Loucy (cell line): Measurements from ENCODE around the gene IPPK.

Experiments used
- H2AFZ ChIP-seq: fragments of 200-600 bp; sonication (generic); 2 replicates; pipeline ENCODE4 v1.6.0; 2016; ENCODE audit warnings: antibody characterized with exemption, mild to moderate bottlenecking, low read length, moderate library complexity
- H3F3A ChIP-seq: fragments of 200-600 bp; 2 replicates; pipeline ENCODE4 v1.6.0; 2016; ENCODE audit warnings: antibody characterized with exemption, low read depth, mild to moderate bottlenecking
- H3K27me3 ChIP-seq: fragments of 200-600 bp; sonication (generic); 2 replicates; pipeline ENCODE4 v1.6.1; 2014; ENCODE audit warnings: low read length, mild to moderate bottlenecking; ENCODE audit not compliant: insufficient read depth, poor library complexity, severe bottlenecking
- H3K36me3 ChIP-seq: fragments of 200-600 bp; sonication (generic); 2 replicates; pipeline ENCODE4 v1.6.1; 2016; ENCODE audit warnings: low read length; ENCODE audit not compliant: insufficient read depth
- H3K4me1 ChIP-seq: fragments of 200-600 bp; sonication (generic); 2 replicates; pipeline ENCODE4 v1.5.1; 2014; ENCODE audit warnings: low read length, mild to moderate bottlenecking; ENCODE audit not compliant: insufficient read depth, poor library complexity, severe bottlenecking
- H3K4me2 ChIP-seq: fragments of 200-600 bp; sonication (generic); 2 replicates; pipeline ENCODE4 v1.6.0; 2014; ENCODE audit warnings: antibody characterized with exemption, low read length, low read depth, mild to moderate bottlenecking; ENCODE audit not compliant: poor library complexity, severe bottlenecking
- H3K4me3 ChIP-seq: fragments of 200-600 bp; sonication (generic); 2 replicates; pipeline ENCODE4 v1.5.1; 2014; ENCODE audit warnings: low read length, mild to moderate bottlenecking, mixed read lengths; ENCODE audit not compliant: poor library complexity, severe bottlenecking
- H3K79me2 ChIP-seq: fragments of 200-600 bp; sonication (generic); 2 replicates; pipeline ENCODE4 v1.6.1; 2014; ENCODE audit warnings: low read length; ENCODE audit not compliant: insufficient read depth
- H3K9ac ChIP-seq: fragments of 200-600 bp; sonication (generic); 2 replicates; pipeline ENCODE4 v1.6.0; 2014; ENCODE audit warnings: mild to moderate bottlenecking, low read depth, low read length, moderate library complexity; ENCODE audit not compliant: poor library complexity, severe bottlenecking
- H3K9me2 ChIP-seq: fragments of 200-600 bp; sonication (generic); replicated peaks from 2 replicates; pipeline ENCODE4 v1.6.1; 2016; ENCODE audit warnings: low read depth, low read length, mixed read lengths
- H3K9me3 ChIP-seq: fragments of 200-600 bp; sonication (generic); 2 replicates; pipeline ENCODE4 v1.6.1; 2014; ENCODE audit warnings: mild to moderate bottlenecking, antibody characterized with exemption, low read length, low read depth; ENCODE audit not compliant: insufficient read depth
- H4K20me1 ChIP-seq: fragments of 200-600 bp; sonication (generic); 2 replicates; pipeline ENCODE4 v1.6.0; 2014; ENCODE audit warnings: antibody characterized with exemption, low read length, mild to moderate bottlenecking; ENCODE audit not compliant: insufficient read depth, poor library complexity, severe bottlenecking
- CTCF ChIP-seq: fragments of 200-600 bp; sonication (generic); conservative IDR thresholded peaks from 2 replicates; pipeline ENCODE4 v1.5.1; 2014; ENCODE audit warnings: mild to moderate bottlenecking, antibody characterized with exemption, low read length
- EZH2phosphoT487 ChIP-seq: fragments of 200-600 bp; IDR thresholded peaks from 2 replicates; pipeline ENCODE4 v1.6.1; 2018; ENCODE audit warnings: antibody characterized with exemption, mild to moderate bottlenecking, moderate library complexity, borderline replicate concordance

Gene IPPK

DNA sequence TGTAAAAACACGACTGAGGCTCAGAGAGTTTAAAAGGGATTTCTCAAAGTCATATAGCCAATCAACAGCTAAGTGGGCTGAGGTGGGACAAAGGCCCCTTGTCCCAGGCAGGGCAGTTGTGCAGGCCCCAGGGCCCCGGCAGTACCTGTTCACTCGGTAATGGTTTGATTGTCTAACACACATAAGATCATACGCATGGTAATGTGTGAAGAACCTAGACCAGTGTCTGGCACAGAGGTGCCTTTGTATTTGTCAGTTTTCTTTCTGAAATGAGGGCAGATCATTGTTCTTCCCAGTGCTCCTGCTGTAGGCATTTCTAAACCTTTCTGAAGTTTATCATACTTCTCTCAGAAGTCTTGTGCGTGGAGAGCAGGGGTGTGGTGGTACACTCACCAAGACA lies 66.8 kb downstream of the IPPK start:
- peaks cover 3% of the 10 kb centered on the region for H3K4me1 ChIP-seq
- H3K4me2 ChIP-seq: no peak overlapping the region
- no peak overlapping the region for H3K4me3 ChIP-seq
- H4K20me1 ChIP-seq: no peaks in the 10 kb centered on the region
- H3K9ac ChIP-seq: no peak overlapping the region
- no peak overlapping the region for H2AFZ ChIP-seq
- no peaks in the 10 kb centered on the region for H3K79me2 ChIP-seq
- H3K9me3 ChIP-seq: 0 out of 2 replicates have a peak, but pooled peaks cover 6% of the 10 kb centered on the region
- TF ChIP-seq CTCF (no peak), EZH2phosphoT487 (no peak)
- H3F3A ChIP-seq: no peaks in the 10 kb centered on the region
- H3K9me2 ChIP-seq: no peaks in the 10 kb centered on the region
- no peaks in the 10 kb centered on the region for H3K36me3 ChIP-seq
- no peaks in the 10 kb centered on the region for H3K27me3 ChIP-seq

GRCh38 chr9:92602413-92602812 lies 67.5 kb downstream of the IPPK start:
- Histone ChIP-seq H3K36me3 (no peaks in the 10 kb centered on the region), H3K79me2 (no peaks in the 10 kb centered on the region), H3K27me3 (no peaks in the 10 kb centered on the region), H3K9me2 (no peaks in the 10 kb centered on the region), H3K4me1 (peaks cover 3% of the 10 kb centered on the region), H3K9me3 (0 out of 2 replicates have a peak, but pooled peaks cover 6% of the 10 kb centered on the region), H3K4me2 (no peak overlapping the region), H3K9ac (no peak overlapping the region), H4K20me1 (no peaks in the 10 kb centered on the region), H3F3A (no peaks in the 10 kb centered on the region), H2AFZ (no peak overlapping the region), H3K4me3 (no peak overlapping the region)
- no peak for TF ChIP-seq CTCF
- no peak for TF ChIP-seq EZH2phosphoT487

DNA sequence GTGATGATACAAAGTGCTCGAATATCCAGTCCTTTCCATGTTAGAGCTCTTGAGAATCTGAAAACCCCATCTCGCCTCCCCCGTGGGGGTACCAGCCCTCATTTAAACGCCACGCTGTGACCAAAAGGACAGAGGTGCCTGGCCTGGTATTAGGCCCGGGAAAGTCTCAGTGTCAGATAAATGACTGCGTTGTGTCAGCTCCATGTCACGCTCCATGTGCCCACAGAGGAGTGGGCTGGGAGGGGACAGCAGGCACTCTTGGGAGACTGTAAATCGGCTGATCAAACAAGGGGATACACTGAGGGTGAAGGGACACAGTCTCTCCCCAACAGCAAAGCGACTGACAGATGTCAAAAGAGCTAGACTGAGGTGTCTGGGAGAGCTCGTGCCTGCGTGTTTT lies 68.5 kb downstream of the IPPK start:
- H3K36me3 ChIP-seq: no peaks in the 10 kb centered on the region
- no peaks in the 10 kb centered on the region for H3K27me3 ChIP-seq
- H3K4me1 ChIP-seq: peaks cover 9% of the 10 kb centered on the region
- no peak overlapping the region for H2AFZ ChIP-seq
- H3K4me3 ChIP-seq: no peak overlapping the region
- no peaks in the 10 kb centered on the region for H3F3A ChIP-seq
- H3K9me2 ChIP-seq: no peaks in the 10 kb centered on the region
- no peak overlapping the region for H3K9ac ChIP-seq
- no peaks in the 10 kb centered on the region for H3K79me2 ChIP-seq
- 0 out of 2 replicates have a peak, but pooled peaks cover 6% of the 10 kb centered on the region for H3K9me3 ChIP-seq
- no peak for TF ChIP-seq CTCF
- no peak for TF ChIP-seq EZH2phosphoT487
- H3K4me2 ChIP-seq: no peak overlapping the region
- no peaks in the 10 kb centered on the region for H4K20me1 ChIP-seq
